NB4 (cell line): ENCODE data around the gene MKLN1.

Experiments used
- POLR2A ChIP-seq: IDR thresholded peaks from 2 replicates; pipeline ENCODE4 v1.6.1; 2011; ENCODE audit warnings: mild to moderate bottlenecking; ENCODE audit not compliant: insufficient read length; ENCODE audit errors: extremely low read depth
- TF ChIP-seq, protein P1 (sequence below): IDR thresholded peaks from one replicate; pipeline ENCODE4 v1.5.1; 2012; ENCODE audit warnings: low read depth, low read length
- TF ChIP-seq, protein P2 (sequence below): IDR thresholded peaks from 2 replicates; pipeline ENCODE4 v1.6.1; 2011; ENCODE audit warnings: low read depth, low read length

DNA sequence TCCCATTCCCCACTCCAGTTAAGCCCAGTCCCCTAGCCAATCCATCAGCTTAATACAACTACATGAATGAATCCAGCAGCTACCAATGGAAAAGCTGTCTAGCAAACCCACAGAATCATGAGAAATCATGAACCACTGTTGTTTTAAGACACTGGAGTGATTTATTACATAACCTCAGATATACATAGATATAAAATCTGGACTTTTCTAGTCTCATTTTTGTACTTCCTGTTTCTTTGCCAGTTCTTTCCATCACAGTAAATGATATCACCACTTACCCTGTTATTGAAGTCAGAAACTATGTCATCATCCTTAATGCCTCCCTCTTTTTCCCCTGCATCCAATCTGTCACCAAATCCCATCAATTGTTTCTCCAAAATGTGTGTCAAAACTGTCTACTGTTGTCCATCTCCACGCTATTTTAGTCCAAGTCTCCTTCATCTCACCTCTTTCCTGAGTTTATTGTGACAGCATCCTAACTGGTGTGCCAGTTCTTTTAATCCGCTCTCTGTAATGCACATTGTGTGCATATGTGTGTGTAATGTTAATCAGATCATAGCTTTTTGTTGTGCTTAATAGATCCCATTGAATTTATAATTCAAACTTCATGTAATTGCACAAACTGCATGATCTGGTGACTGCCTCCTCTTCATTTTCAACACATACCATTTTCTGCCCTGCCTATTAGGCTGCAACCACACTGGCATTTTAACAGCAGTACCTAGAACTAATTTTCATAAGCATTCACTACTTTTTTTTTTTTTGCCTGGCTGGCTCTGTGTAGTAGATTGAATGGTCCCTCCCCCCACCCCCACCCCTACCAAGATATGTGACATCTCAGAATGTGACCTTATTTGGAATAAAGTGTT lies 56.0 kb downstream of the MKLN1 start:
- TF ChIP-seq POLR2A: no peak
- TF ChIP-seq, protein P1, sequence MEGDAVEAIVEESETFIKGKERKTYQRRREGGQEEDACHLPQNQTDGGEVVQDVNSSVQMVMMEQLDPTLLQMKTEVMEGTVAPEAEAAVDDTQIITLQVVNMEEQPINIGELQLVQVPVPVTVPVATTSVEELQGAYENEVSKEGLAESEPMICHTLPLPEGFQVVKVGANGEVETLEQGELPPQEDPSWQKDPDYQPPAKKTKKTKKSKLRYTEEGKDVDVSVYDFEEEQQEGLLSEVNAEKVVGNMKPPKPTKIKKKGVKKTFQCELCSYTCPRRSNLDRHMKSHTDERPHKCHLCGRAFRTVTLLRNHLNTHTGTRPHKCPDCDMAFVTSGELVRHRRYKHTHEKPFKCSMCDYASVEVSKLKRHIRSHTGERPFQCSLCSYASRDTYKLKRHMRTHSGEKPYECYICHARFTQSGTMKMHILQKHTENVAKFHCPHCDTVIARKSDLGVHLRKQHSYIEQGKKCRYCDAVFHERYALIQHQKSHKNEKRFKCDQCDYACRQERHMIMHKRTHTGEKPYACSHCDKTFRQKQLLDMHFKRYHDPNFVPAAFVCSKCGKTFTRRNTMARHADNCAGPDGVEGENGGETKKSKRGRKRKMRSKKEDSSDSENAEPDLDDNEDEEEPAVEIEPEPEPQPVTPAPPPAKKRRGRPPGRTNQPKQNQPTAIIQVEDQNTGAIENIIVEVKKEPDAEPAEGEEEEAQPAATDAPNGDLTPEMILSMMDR: no peak
- TF ChIP-seq, protein P2, sequence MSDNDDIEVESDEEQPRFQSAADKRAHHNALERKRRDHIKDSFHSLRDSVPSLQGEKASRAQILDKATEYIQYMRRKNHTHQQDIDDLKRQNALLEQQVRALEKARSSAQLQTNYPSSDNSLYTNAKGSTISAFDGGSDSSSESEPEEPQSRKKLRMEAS: no peak
